GM23338 (cell line): Measurements from ENCODE around the gene NCAN. TPM values are rescaled to one million over a fixed set of nuclear protein-coding genes. Genes with fewer than 3 reads are reported as not detected.

Source experiments
- ATAC-seq: fragments of 200-7000 bp; cut with Tn5 transposase; 3 replicates; pipeline ENCODE4 v1.9.1; 2020
- DNase-seq: peaks from one replicate; pipeline ENCODE4 v3.0.0-alpha.2; 2015; ENCODE audit warnings: low spot score
- H2AFZ ChIP-seq: fragments of 200-600 bp; sonication (generic); 2 replicates; pipeline ENCODE4 v1.8.0; 2016; ENCODE audit warnings: antibody characterized with exemption, mild to moderate bottlenecking, moderate library complexity
- H3F3A ChIP-seq: fragments of 200-600 bp; sonication (generic); replicated peaks from 2 replicates; pipeline ENCODE4 v1.8.0; 2017; ENCODE audit warnings: antibody characterized with exemption, mixed run types, low read depth
- H3K27ac ChIP-seq: fragments of 200-600 bp; sonication (generic); 2 replicates; pipeline ENCODE4 v1.6.1; 2016; ENCODE audit warnings: low read depth
- H3K27me3 ChIP-seq: fragments of 200-600 bp; sonication (generic); 2 replicates; pipeline ENCODE4 v1.8.0; 2016; ENCODE audit warnings: mild to moderate bottlenecking, mixed run types, moderate library complexity; ENCODE audit not compliant: insufficient read depth
- H3K36me3 ChIP-seq: fragments of 200-600 bp; sonication (generic); 2 replicates; pipeline ENCODE4 v1.8.0; 2016; ENCODE audit warnings: mild to moderate bottlenecking; ENCODE audit not compliant: insufficient read depth
- H3K4me1 ChIP-seq: fragments of 200-600 bp; sonication (generic); 2 replicates; pipeline ENCODE4 v1.8.0; 2016; ENCODE audit warnings: mild to moderate bottlenecking, moderate library complexity; ENCODE audit not compliant: insufficient read depth
- H3K4me2 ChIP-seq: fragments of 200-600 bp; sonication (generic); 2 replicates; pipeline ENCODE4 v1.7.1; 2017; ENCODE audit warnings: mixed run types
- H3K4me3 ChIP-seq: fragments of 200-600 bp; sonication (generic); 2 replicates; pipeline ENCODE4 v1.6.1; 2016; ENCODE audit warnings: mixed run types
- H3K79me2 ChIP-seq: fragments of 200-600 bp; sonication (generic); replicated peaks from 2 replicates; pipeline ENCODE4 v1.8.0; 2017; ENCODE audit warnings: mild to moderate bottlenecking; ENCODE audit not compliant: insufficient read depth
- H3K9me2 ChIP-seq: fragments of 200-600 bp; sonication (generic); 2 replicates; pipeline ENCODE4 v1.8.0; 2017; ENCODE audit not compliant: insufficient read depth
- H4K20me1 ChIP-seq: fragments of 200-600 bp; sonication (generic); replicated peaks from 2 replicates; pipeline ENCODE4 v1.8.0; 2017; ENCODE audit warnings: mild to moderate bottlenecking; ENCODE audit not compliant: insufficient read depth
- H3K27ac Mint-ChIP-seq: 2 replicates; pipeline ENCODE4 v1.8.0; 2020; ENCODE audit warnings: inconsistent platforms, mild to moderate bottlenecking, moderate library complexity, mixed read lengths
- H3K27me3 Mint-ChIP-seq: 3 replicates; pipeline ENCODE4 v1.8.0; 2022; ENCODE audit warnings: low read depth, mild to moderate bottlenecking, moderate library complexity, mixed read lengths, inconsistent platforms; ENCODE audit not compliant: insufficient read depth, poor library complexity
- H3K36me3 Mint-ChIP-seq: 3 replicates; pipeline ENCODE4 v1.8.0; 2021; ENCODE audit warnings: low read depth, mild to moderate bottlenecking, inconsistent platforms, moderate library complexity, mixed read lengths
- H3K4me1 Mint-ChIP-seq: 3 replicates; pipeline ENCODE4 v1.8.0; 2020; ENCODE audit warnings: mild to moderate bottlenecking, inconsistent platforms, mixed read lengths
- H3K4me3 Mint-ChIP-seq: 3 replicates; pipeline ENCODE4 v1.8.0; 2021; ENCODE audit warnings: moderate library complexity, mild to moderate bottlenecking, inconsistent platforms, mixed read lengths
- H3K9me3 Mint-ChIP-seq: 3 replicates; pipeline ENCODE4 v1.8.0; 2020; ENCODE audit warnings: moderate library complexity, mild to moderate bottlenecking, inconsistent platforms, mixed read lengths
- CREB1 ChIP-seq: fragments of 250-450 bp; sonication (Bioruptor Pico); IDR thresholded peaks from 2 replicates; pipeline ENCODE4 v1.5.0; 2020; ENCODE audit warnings: low read depth, mild to moderate bottlenecking, moderate library complexity
- EZH2 ChIP-seq: fragments of 200-600 bp; sonication (generic); IDR thresholded peaks from one replicate; pipeline ENCODE4 v1.8.0; 2017; ENCODE audit warnings: antibody characterized with exemption, mild to moderate bottlenecking, low read depth; ENCODE audit not compliant: unreplicated experiment
- EZH2phosphoT487 ChIP-seq: fragments of 200-600 bp; sonication (generic); IDR thresholded peaks from one replicate; pipeline ENCODE4 v1.8.1; 2018; ENCODE audit warnings: antibody characterized with exemption; ENCODE audit not compliant: unreplicated experiment
- JUNB ChIP-seq: IDR thresholded peaks from one replicate; pipeline ENCODE4 v1.6.1; 2016; ENCODE audit warnings: antibody characterized with exemption; ENCODE audit not compliant: unreplicated experiment
- NANOG ChIP-seq: IDR thresholded peaks from 2 replicates; pipeline ENCODE4 v1.6.1; 2016; ENCODE audit warnings: antibody characterized with exemption, borderline replicate concordance
- POLR2AphosphoS5 ChIP-seq: IDR thresholded peaks from 2 replicates; pipeline ENCODE4 v1.6.1; 2016; ENCODE audit warnings: antibody characterized with exemption, low read depth
- STAT1 ChIP-seq: IDR thresholded peaks from one replicate; pipeline ENCODE4 v1.6.1; 2016; ENCODE audit warnings: antibody characterized with exemption; ENCODE audit not compliant: unreplicated experiment
- ZNF114 ChIP-seq: fragments of 250-450 bp; sonication (Bioruptor Pico); IDR thresholded peaks from 2 replicates; pipeline ENCODE4 v1.5.0; 2020; ENCODE audit warnings: mild to moderate bottlenecking, moderate library complexity
- ZNF331 ChIP-seq: fragments of 250-450 bp; sonication (Bioruptor Pico); IDR thresholded peaks from 2 replicates; pipeline ENCODE4 v1.5.0; 2020; ENCODE audit warnings: low read depth, mild to moderate bottlenecking, moderate library complexity
- polyA plus RNA-seq: library from polyadenylated mRNA; unstranded; fragments of >200 nt; fragmentation: Nextera tagmentation; extraction: Ambion mirVana; gene quantifications from 2 replicates; pipeline ENCODE4 v1.2.1, GENCODE V29; 2016
- total RNA-seq: library from RNA; depleted of rRNA; stranded (reverse); fragments of >200 nt; shearing (Covaris generic); gene quantifications from 2 replicates; pipeline ENCODE4 v1.2.3, GENCODE V29; 2014
- TF ChIP-seq, protein P1 (sequence below): fragments of 250-450 bp; sonication (Bioruptor Pico); IDR thresholded peaks from 2 replicates; pipeline ENCODE4 v1.5.0; 2020; ENCODE audit warnings: mild to moderate bottlenecking, moderate library complexity
- TF ChIP-seq, protein P2 (sequence below), 2 experiments: fragments of 200-600 bp in 1 of 2; sonication (generic) in 1 of 2; conservative IDR thresholded peaks; 2 replicates each; pipeline versions ENCODE4 v1.5.1 to v1.6.1; 2016 to 2017; ENCODE audit warnings: antibody characterized with exemption in 2 of 2, low read depth in 2 of 2, mild to moderate bottlenecking in 2 of 2, moderate library complexity in 1 of 2
- TF ChIP-seq, protein P3 (sequence below): IDR thresholded peaks from 2 replicates; pipeline ENCODE4 v1.6.1; 2016; ENCODE audit warnings: antibody characterized with exemption
- TF ChIP-seq, protein P4 (sequence below): IDR thresholded peaks from one replicate; pipeline ENCODE4 v1.6.1; 2018; ENCODE audit warnings: antibody characterized with exemption; ENCODE audit not compliant: unreplicated experiment

NCAN gene
- total and polyA plus RNA-seq, 2 experiments from 2014 or later, result 1.8 to 9.4 TPM

DNA sequence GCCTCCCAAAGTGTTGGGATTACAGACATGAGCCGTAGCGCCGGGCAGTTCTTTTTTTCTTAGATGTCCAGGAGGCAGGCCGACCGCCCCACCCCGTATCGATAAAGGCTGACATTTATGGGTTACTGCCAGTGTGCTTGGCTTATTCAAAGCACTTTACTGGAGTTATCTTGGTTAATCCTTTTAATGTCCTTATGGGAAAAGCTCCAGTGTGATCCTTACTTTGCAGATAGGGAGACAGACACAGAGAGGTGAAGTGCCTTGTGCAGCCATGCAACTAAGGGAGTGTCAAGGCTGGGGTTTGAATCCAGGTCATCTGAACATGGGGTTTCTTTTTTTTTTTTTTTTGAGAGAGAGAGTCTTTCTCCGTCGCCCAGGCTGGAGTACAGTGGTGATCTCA, 19.2 kb downstream of the NCAN start:
- no peaks in the 10 kb centered on the region for H3K27me3 ChIP-seq
- H4K20me1 ChIP-seq, result no peaks in the 10 kb centered on the region
- no peak overlapping the region for H3K4me3 ChIP-seq
- H3K4me3 Mint-ChIP-seq, result no peak overlapping the region
- H3K9me3 Mint-ChIP-seq, result peaks cover 23% of the 10 kb centered on the region
- H3K79me2 ChIP-seq, result no peaks in the 10 kb centered on the region
- no peak overlapping the region for H2AFZ ChIP-seq
- H3K4me1 ChIP-seq, result no peaks in the 10 kb centered on the region
- no peaks in the 10 kb centered on the region; the same call in 2 of the 3 replicates for H3K4me1 Mint-ChIP-seq
- peaks cover 2% of the 10 kb centered on the region; the same call in 1 of the 2 replicates for H3K9me2 ChIP-seq
- DNase-seq, result no peak
- H3K36me3 ChIP-seq, result no peaks in the 10 kb centered on the region; the same call in 1 of the 2 replicates
- no peak overlapping the region for H3K27ac Mint-ChIP-seq
- H3K27ac ChIP-seq, result no peak overlapping the region
- TF ChIP-seq EZH2phosphoT487 (no peak), STAT1 (no peak), ZNF331 (CRISPR knock-in tag) (no peak), JUNB (no peak), NANOG (no peak), EZH2 (no peak), POLR2AphosphoS5 (no peak), CREB1 (CRISPR knock-in tag) (no peak), ZNF114 (CRISPR knock-in tag) (no peak)
- TF ChIP-seq, protein P1, sequence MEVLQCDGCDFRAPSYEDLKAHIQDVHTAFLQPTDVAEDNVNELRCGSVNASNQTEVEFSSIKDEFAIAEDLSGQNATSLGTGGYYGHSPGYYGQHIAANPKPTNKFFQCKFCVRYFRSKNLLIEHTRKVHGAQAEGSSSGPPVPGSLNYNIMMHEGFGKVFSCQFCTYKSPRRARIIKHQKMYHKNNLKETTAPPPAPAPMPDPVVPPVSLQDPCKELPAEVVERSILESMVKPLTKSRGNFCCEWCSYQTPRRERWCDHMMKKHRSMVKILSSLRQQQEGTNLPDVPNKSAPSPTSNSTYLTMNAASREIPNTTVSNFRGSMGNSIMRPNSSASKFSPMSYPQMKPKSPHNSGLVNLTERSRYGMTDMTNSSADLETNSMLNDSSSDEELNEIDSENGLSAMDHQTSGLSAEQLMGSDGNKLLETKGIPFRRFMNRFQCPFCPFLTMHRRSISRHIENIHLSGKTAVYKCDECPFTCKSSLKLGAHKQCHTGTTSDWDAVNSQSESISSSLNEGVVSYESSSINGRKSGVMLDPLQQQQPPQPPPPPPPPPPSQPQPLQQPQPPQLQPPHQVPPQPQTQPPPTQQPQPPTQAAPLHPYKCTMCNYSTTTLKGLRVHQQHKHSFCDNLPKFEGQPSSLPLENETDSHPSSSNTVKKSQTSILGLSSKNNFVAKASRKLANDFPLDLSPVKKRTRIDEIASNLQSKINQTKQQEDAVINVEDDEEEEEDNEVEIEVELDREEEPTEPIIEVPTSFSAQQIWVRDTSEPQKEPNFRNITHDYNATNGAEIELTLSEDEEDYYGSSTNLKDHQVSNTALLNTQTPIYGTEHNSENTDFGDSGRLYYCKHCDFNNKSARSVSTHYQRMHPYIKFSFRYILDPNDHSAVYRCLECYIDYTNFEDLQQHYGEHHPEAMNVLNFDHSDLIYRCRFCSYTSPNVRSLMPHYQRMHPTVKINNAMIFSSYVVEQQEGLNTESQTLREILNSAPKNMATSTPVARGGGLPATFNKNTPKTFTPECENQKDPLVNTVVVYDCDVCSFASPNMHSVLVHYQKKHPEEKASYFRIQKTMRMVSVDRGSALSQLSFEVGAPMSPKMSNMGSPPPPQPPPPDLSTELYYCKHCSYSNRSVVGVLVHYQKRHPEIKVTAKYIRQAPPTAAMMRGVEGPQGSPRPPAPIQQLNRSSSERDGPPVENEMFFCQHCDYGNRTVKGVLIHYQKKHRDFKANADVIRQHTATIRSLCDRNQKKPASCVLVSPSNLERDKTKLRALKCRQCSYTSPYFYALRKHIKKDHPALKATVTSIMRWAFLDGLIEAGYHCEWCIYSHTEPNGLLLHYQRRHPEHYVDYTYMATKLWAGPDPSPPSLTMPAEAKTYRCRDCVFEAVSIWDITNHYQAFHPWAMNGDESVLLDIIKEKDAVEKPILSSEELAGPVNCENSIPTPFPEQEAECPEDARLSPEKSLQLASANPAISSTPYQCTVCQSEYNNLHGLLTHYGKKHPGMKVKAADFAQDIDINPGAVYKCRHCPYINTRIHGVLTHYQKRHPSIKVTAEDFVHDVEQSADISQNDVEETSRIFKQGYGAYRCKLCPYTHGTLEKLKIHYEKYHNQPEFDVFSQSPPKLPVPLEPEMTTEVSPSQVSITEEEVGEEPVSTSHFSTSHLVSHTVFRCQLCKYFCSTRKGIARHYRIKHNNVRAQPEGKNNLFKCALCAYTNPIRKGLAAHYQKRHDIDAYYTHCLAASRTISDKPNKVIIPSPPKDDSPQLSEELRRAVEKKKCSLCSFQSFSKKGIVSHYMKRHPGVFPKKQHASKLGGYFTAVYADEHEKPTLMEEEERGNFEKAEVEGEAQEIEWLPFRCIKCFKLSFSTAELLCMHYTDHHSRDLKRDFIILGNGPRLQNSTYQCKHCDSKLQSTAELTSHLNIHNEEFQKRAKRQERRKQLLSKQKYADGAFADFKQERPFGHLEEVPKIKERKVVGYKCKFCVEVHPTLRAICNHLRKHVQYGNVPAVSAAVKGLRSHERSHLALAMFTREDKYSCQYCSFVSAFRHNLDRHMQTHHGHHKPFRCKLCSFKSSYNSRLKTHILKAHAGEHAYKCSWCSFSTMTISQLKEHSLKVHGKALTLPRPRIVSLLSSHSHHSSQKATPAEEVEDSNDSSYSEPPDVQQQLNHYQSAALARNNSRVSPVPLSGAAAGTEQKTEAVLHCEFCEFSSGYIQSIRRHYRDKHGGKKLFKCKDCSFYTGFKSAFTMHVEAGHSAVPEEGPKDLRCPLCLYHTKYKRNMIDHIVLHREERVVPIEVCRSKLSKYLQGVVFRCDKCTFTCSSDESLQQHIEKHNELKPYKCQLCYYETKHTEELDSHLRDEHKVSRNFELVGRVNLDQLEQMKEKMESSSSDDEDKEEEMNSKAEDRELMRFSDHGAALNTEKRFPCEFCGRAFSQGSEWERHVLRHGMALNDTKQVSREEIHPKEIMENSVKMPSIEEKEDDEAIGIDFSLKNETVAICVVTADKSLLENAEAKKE (CRISPR knock-in tag), result no peak
- TF ChIP-seq, protein P2, sequence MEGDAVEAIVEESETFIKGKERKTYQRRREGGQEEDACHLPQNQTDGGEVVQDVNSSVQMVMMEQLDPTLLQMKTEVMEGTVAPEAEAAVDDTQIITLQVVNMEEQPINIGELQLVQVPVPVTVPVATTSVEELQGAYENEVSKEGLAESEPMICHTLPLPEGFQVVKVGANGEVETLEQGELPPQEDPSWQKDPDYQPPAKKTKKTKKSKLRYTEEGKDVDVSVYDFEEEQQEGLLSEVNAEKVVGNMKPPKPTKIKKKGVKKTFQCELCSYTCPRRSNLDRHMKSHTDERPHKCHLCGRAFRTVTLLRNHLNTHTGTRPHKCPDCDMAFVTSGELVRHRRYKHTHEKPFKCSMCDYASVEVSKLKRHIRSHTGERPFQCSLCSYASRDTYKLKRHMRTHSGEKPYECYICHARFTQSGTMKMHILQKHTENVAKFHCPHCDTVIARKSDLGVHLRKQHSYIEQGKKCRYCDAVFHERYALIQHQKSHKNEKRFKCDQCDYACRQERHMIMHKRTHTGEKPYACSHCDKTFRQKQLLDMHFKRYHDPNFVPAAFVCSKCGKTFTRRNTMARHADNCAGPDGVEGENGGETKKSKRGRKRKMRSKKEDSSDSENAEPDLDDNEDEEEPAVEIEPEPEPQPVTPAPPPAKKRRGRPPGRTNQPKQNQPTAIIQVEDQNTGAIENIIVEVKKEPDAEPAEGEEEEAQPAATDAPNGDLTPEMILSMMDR (conservative IDR thresholded peaks at IDR 0.05; ENCODE audit: low read depth in 2 of 2), result no peak
- TF ChIP-seq, protein P3, sequence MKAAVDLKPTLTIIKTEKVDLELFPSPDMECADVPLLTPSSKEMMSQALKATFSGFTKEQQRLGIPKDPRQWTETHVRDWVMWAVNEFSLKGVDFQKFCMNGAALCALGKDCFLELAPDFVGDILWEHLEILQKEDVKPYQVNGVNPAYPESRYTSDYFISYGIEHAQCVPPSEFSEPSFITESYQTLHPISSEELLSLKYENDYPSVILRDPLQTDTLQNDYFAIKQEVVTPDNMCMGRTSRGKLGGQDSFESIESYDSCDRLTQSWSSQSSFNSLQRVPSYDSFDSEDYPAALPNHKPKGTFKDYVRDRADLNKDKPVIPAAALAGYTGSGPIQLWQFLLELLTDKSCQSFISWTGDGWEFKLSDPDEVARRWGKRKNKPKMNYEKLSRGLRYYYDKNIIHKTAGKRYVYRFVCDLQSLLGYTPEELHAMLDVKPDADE, result no peak
- TF ChIP-seq, protein P4, sequence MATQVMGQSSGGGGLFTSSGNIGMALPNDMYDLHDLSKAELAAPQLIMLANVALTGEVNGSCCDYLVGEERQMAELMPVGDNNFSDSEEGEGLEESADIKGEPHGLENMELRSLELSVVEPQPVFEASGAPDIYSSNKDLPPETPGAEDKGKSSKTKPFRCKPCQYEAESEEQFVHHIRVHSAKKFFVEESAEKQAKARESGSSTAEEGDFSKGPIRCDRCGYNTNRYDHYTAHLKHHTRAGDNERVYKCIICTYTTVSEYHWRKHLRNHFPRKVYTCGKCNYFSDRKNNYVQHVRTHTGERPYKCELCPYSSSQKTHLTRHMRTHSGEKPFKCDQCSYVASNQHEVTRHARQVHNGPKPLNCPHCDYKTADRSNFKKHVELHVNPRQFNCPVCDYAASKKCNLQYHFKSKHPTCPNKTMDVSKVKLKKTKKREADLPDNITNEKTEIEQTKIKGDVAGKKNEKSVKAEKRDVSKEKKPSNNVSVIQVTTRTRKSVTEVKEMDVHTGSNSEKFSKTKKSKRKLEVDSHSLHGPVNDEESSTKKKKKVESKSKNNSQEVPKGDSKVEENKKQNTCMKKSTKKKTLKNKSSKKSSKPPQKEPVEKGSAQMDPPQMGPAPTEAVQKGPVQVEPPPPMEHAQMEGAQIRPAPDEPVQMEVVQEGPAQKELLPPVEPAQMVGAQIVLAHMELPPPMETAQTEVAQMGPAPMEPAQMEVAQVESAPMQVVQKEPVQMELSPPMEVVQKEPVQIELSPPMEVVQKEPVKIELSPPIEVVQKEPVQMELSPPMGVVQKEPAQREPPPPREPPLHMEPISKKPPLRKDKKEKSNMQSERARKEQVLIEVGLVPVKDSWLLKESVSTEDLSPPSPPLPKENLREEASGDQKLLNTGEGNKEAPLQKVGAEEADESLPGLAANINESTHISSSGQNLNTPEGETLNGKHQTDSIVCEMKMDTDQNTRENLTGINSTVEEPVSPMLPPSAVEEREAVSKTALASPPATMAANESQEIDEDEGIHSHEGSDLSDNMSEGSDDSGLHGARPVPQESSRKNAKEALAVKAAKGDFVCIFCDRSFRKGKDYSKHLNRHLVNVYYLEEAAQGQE, result no peak
- peaks cover 13% of the 10 kb centered on the region for H3K27me3 Mint-ChIP-seq
- H3F3A ChIP-seq, result no peaks in the 10 kb centered on the region
- no peak for ATAC-seq
- peaks cover 4% of the 10 kb centered on the region; the same call in 2 of the 3 replicates for H3K36me3 Mint-ChIP-seq
- no peak overlapping the region for H3K4me2 ChIP-seq
